GM20431 (cell line): ENCODE measurements around the gene RNF112.
"Not testable (repeated sequence)": the region's sequence is repeated elsewhere in the genome, so short reads cannot be mapped to it uniquely, and the experiment has no call there.

ENCODE experiments used
- in situ Hi-C: fragments of 300-500 bp; cut with MseI, MboI; formaldehyde crosslinking; loops from one replicate; pipeline ENCODE4 v1.15.0; 2020; ENCODE audit warnings: low sequenced_read_pairs; ENCODE audit not compliant: unreplicated experiment

RNF112 gene

GRCh38 chr17:19433727-19434340 lies 22.8 kb downstream of the RNF112 start:
- in situ Hi-C loops, result no loop called here

GRCh38 chr17:19440421-19440820 lies 29.4 kb downstream of the RNF112 start:
- in situ Hi-C loops, result no loop called here

- in situ Hi-C loops, result not testable (repeated sequence)
These were observed 30.3 kb downstream of the RNF112 start for GRCh38 chr17:19441288-19441687.

GRCh38 chr17:19442731-19443130 lies 31.7 kb downstream of the RNF112 start:
- in situ Hi-C loops, result no loop called here

- in situ Hi-C loops, result no loop called here
These were observed 32.1 kb downstream of the RNF112 start for GRCh38 chr17:19443148-19443547.

- in situ Hi-C loops, result no loop called here
These were observed 34.1 kb downstream of the RNF112 start for GRCh38 chr17:19445105-19445504.

- in situ Hi-C loops, result not testable (repeated sequence)
These were observed 35.5 kb downstream of the RNF112 start for GRCh38 chr17:19446577-19446976.

GRCh38 chr17:19447085-19447583 lies 36.1 kb downstream of the RNF112 start:
- in situ Hi-C loops, result no loop called here

GRCh38 chr17:19448341-19449268 lies 37.6 kb downstream of the RNF112 start:
- in situ Hi-C loops, result no loop called here

- in situ Hi-C loops, result loop anchor here (10.0 kb wide), 1 partner anchor 85 kb away; the partner anchor contains the start of gene B9D1
These were observed 38.6 kb downstream of the RNF112 start for GRCh38 chr17:19449656-19450055.

- in situ Hi-C loops, result loop anchor here (10.0 kb wide), 1 partner anchor 88 kb away; the partner anchor contains the start of gene B9D1
These were observed 42.3 kb downstream of the RNF112 start for GRCh38 chr17:19453296-19453695.

GRCh38 chr17:19454074-19454473 lies 43.0 kb downstream of the RNF112 start:
- in situ Hi-C loops, result loop anchor here (10.0 kb wide), 1 partner anchor 89 kb away; the partner anchor contains the start of gene B9D1

GRCh38 chr17:19456016-19456927 lies 45.2 kb downstream of the RNF112 start:
- in situ Hi-C loops, result loop anchor here (10.0 kb wide), 1 partner anchor 91 kb away; the partner anchor contains the start of gene B9D1

GRCh38 chr17:19457046-19457445 lies 46.0 kb downstream of the RNF112 start:
- in situ Hi-C loops, result loop anchor here (10.0 kb wide), 1 partner anchor 92 kb away; the partner anchor contains the start of gene B9D1

- in situ Hi-C loops, result loop anchor here (10.0 kb wide), 1 partner anchor 93 kb away; the partner anchor contains the start of gene B9D1
These were observed 46.8 kb downstream of the RNF112 start for GRCh38 chr17:19457830-19458271.

- in situ Hi-C loops, result loop anchor here (10.0 kb wide), 1 partner anchor 94 kb away; the partner anchor contains the start of gene B9D1
These were observed 47.4 kb downstream of the RNF112 start for GRCh38 chr17:19458481-19458880.

GRCh38 chr17:19459018-19459655 lies 48.1 kb downstream of the RNF112 start:
- in situ Hi-C loops, result loop anchor here (10.0 kb wide), 1 partner anchor 94 kb away; the partner anchor contains the start of gene B9D1

- in situ Hi-C loops, result no loop called here
These were observed 49.7 kb downstream of the RNF112 start for GRCh38 chr17:19460700-19461099.

GRCh38 chr17:19461116-19461515 lies 50.1 kb downstream of the RNF112 start:
- in situ Hi-C loops, result no loop called here
